DMS 273 treated with DMSO at 0.1 percent for 48 hours (cell line): Measurements from ENCODE around the gene MINK1.
"Not testable (repeated sequence)": the region's sequence is repeated elsewhere in the genome, so short reads cannot be mapped to it uniquely, and the experiment has no call there.

Source experiments
- DNase-seq: peaks from one replicate; lab custom pipeline; 2025; lab: John Stamatoyannopoulos, UW

The MINK1 gene

DNA sequence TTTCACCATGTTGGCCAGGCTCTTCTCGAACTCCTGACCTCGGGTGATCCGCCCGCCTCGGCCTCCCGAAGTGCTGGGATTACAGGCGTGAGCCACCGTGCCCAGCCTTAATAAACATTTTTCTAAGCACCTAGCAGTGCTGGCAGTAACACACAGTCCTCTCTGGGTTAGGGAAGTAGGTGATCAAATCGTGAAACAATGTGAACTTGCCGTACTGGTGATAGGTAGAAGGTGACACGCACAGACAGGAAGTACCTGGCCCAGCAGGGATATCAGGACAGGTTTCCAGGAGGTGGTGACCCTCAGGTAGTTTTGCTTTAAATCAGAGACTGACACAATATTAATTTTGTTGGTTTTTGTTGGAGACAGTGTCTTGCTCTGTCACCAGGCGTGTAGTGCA lies 21.7 kb upstream of the MINK1 start:
- DNase-seq = no peak

- DNase-seq = no peak
Measured at GRCh38 chr17:4812690-4813089, 20.4 kb upstream of the MINK1 start.

- DNase-seq = no peak
Measured at GRCh38 chr17:4815043-4815675, 18.0 kb upstream of the MINK1 start.

- DNase-seq = no peak
Measured at GRCh38 chr17:4816826-4817225, 16.3 kb upstream of the MINK1 start.

GRCh38 chr17:4818276-4818675 lies 14.9 kb upstream of the MINK1 start:
- no peak for DNase-seq

GRCh38 chr17:4822835-4823234 lies 10.3 kb upstream of the MINK1 start:
- no peak for DNase-seq

DNA sequence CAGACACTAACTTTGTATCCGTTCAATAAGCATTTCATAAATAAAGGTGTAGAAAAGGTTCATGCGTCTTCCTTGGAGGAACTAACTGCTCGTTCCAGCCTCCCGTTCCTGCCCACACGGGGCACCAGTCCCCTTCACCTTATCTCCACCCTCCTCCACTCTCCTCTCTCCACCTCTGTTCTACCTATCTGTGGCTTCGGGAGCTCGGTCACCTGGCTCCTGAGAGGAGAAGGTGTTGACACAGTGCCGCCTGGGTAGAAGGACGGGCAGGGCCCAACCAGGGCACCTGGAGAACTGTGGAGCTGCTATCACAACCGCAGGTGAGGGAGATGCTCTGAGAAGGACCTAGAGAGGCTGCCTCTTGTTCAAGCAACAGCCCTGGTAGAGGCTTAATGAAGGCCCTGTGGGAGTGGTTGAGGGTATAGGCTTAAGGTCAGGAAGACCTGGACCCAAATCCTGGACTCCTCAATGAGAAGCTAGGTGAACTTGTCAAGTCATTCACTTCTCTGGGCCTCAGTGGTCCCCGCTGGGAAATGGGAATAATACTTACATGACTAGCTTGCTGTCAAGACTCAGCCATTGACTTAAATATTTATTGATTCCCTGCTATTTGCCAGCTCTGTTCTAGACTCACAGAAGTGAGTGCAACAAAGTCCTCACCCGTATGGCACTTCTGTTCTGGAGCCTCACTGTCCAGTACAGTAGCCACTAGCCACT lies 9.6 kb upstream of the MINK1 start:
- DNase-seq = no peak

- no peak for DNase-seq
Measured at GRCh38 chr17:4827399-4827798, 5.7 kb upstream of the MINK1 start.

GRCh38 chr17:4832829-4833177 lies 337 bp upstream of the MINK1 start:
- DNase-seq = not testable (repeated sequence)

DNA sequence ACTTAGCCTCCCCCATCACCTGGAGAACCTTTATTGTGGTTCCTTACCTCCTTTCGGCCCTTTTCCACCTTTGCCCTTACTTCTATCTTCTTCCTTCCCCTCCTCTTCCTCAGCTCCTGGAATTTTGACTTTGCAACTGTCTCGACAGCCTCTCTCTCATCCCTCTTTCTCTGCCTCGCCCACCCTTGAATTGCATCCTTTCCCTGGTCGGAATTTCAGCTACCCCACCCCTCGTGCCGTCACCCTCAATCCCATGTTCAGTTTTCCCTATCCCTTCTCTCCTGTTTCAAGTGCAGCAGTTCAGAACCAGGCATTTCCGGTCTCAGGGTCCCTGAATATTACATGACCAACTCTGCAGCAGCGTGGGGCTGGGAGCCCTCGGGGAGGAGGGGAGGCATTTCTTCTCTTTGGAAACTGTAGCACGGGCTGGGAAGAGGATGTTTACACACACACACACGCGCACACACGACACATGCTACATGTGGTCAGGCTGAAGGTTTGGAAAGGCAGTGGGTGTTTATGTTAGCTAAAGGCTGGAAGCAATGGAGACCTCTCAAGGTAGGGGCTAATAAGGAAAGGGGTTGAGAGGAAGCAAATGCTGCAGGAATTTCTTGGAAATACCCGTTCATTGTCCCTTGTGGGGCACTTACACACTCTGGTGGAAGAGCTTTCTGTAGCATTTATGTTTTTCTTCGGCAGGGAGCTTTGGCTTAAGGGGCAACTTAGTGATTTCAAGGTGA lies 971 bp downstream of the MINK1 start:
- DNase-seq = no peak

GRCh38 chr17:4834681-4835020 lies 1.5 kb downstream of the MINK1 start:
- no peak for DNase-seq

DNA sequence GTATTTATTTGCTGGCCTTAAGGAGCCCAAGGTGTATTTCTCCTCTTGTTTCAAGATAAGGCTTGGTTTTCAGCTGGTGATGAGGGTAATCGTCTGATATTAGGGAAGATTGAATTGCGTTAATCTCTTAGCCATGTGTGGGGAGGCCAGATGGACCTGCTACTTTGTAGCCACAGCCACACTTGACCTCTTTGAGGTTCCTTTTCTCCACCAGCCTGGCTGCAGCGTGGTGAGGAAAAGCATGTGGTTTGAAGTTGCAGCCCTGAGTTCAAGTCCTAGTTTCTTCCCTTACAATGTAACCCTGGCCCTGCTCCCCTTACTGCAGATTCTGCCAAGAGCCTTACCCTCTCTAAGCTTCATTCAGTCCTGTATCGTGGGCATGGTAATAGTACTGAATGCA lies 3.1 kb downstream of the MINK1 start:
- DNase-seq = no peak

DNA sequence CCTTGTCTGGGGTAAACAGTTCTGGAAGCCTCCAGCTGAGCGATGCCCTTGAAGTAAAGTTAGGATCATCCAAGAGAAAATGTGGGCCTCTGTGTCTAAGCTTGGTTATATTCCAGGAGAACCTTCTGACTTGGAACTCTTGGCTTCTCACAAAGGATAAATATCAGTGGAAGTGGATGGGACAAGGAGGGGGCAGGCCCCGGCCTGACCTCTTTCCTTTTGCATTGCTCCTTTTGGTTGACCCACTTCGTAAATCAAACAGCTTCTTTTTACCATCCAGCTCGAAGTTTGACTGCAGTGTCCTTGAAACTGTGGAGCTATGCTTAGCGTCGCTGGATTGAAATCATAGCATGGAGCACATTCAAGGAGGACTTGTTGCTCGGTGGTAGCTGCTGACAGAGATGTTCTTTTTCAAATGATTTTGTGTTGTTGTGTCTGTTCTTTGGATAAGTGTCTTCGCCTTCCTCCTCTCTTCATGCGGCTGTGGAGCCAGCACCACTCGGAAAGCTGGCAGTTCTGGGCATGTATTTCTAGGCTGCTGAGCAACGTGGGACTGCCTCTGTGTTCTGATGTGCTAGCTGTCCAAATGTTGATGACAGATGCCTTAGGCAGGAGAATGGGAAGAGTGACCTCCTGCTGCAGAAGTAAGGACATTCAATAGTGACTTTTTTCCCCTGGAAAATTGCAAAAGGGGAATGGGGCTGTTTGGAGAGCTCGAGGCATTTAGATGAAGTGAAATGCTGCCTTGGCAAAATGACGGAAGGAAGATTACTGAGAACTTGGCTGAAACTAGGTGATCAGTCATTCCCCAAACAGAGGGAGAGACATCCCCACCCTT lies 4.5 kb downstream of the MINK1 start:
- DNase-seq = no peak

DNA sequence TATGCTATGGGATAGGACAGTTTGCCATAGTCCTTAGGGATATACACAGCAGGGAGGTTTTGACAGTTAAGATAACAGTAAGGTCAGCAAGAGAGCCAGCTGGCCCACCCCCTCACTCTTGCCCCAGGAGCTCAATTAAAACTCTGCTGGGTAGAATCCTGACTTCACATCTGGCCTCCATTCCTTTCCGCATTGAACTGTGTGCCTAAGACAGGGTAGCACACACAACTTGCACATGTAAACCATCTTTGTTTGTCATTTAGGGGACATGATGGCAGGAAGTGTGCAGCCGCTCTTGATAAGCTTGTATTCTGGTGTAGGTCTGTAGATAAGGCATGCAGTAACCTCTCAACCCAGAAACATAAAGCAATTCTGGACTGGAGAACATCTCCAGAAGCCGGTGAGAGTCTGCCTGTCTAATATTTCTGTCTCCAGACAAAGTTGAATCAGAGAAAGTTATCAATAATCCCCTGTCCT lies 5.2 kb downstream of the MINK1 start:
- DNase-seq = no peak

- no peak for DNase-seq
Measured at GRCh38 chr17:4839221-4839620, 6.1 kb downstream of the MINK1 start.

DNA sequence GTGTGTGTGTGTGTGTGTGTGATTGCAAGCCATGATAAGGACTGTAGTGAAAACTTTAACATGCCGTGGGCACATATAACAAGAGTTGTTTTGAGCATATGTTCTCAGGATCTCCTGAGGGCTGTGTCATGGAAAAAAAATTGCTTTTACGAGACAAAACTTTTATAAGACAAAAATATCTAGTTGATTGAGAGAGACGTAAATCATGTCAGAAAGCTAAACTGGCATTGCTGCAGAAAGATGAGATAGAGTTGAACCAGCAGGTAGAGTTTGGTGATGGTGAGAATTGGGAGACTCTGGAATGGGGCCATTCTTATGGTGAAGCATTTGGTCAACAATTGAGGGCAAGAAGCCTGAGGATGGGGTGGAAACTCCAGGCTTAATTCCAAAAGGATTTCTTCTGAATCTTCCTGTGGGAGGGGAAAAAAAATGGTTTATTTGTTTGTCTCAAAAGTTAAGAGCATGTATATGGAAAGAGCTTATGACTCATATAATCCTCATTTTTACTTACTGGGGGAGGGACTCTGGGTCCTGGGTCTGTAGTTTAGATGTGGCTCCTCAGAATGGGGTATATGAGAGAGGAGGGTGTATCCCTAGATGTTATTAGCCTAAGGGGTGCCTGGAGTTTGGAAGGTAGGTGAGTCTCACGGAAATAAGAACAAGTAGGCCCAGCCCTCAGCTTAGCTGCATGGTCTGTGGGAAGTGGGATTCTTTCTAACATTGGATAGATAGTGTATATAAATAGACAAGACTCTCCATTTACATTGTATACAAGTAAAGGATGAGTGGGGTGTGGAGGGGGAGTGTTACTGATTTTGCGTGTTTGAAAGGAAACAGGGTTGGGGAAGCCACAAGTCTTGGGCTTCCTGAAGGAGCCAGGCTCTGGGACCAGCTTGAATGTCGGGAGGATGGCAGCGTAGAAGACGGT lies 7.1 kb downstream of the MINK1 start:
- DNase-seq = no peak

DNA sequence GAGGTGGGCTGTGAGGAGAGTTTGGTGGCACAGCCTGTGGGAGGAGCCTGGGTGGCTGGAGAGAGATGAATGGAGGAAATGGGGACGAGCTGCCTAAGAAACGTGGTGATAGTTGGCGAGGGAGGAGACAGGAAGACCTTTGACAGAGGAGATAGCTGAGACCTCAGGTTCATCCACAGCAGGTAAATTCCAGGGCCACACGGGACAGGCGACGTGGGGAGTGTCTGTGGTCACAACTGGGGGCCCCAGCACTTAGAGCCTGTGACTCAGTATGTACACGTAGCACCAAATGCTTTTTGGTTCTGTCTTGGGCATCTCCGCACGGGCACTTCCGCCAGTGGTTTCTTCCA lies 7.7 kb downstream of the MINK1 start:
- DNase-seq = no peak

GRCh38 chr17:4842376-4842775 lies 9.2 kb downstream of the MINK1 start:
- no peak for DNase-seq

- DNase-seq = no peak
Measured at GRCh38 chr17:4843321-4844000, 10.3 kb downstream of the MINK1 start.

GRCh38 chr17:4845118-4845517 lies 12.0 kb downstream of the MINK1 start:
- no peak for DNase-seq
